GM19438 (cell line): ENCODE data around the gene KCNQ1OT1.

Experiments
- ATAC-seq: cut with Tn5 transposase; IDR thresholded peaks from one replicate; pipeline ENCODE4 v1.9.1; 2021; ENCODE audit warnings: low read depth; ENCODE audit not compliant: unreplicated experiment

KCNQ1OT1 gene

DNA sequence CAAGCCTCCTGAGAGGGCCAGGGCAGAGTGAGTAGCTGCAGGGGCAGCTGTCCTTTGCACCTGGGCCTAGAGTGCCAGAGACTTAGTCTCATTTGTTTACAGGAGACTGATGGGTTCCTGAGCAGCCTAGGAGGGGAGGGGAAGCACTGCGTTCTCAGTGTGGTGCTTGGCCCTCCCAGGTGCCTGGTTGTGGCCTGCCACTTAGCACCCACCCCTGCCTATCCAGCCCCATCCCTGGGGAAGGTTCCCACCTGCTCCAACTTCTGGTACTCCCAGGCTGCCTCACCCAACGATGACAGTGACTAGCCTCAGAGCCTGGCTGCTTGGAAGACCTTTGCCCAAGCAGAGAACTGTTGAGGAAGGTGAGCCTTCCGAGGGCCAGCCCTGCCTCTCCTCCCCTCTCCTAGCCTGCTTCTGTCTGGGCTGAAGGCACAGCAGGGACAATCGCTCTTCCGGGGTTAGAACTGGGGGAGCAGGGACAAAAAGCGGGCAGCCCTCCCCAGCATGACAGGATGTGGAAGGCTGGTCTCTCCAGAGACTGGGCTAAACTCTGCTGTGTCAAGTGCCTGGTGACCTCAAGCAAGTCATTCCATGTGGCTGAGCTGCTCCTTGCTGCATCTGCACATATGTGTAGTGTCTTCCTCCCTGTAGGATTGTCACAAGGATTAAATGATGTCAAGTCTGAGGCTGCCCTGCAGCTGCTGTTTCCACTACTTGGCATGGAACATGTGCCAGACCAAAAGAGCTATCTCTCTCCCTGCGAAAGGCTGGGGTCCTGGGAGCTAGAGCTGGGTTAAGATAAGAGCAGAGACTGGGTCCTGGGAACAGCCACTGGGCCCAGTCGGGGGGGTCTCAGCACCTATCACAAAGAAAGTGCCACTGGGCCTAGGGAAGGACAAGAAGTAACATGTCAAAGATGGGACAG is 9.9 kb downstream of the KCNQ1OT1 start:
- ATAC-seq = no peak

DNA sequence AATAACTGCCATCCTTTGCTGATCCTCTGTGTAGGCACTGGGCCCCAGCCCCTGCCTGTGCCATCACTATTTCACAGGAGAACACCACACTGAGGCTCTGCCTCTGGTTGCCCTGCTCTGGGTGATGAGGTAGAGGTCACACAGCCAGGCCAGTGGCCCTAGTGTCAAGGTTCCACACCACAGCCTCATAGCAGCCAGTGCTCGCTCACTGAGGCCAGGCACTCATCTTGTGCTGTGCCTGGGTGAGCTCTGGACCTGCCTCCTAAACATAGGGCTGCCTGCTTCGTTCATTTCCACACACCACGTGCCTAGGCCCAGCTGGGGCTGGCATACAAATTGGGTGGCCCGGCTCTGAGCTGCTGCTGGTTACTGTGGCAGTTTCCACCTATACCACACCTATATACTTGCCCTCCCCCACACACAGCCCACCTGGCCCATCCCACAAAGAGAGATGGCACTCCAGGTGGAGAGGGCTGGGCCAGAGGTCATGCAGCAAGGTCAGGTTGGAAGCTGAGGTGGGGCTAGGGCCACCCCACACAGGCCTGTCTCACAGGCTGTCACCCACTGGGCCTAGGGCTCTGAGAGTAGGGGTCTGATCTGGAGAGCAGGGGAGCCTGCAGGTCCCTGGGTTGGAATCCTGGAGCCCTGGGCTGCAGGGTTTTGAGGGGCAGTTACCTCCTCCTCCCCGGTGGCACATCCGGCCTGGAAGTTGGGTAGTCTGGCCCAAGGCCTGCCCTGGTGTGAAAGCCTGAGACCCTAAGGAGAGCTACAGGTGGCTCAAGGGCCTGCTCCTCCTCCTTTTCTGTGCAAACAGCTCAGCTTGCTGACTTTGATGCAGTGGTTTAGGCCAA is 11.2 kb downstream of the KCNQ1OT1 start:
- ATAC-seq = no peak

- no peak for ATAC-seq
Observed at GRCh38 chr11:2687782-2688191, 12.0 kb downstream of the KCNQ1OT1 start.

- ATAC-seq = no peak
Observed at GRCh38 chr11:2687223-2687530, 12.6 kb downstream of the KCNQ1OT1 start.

GRCh38 chr11:2686360-2687222 is 13.2 kb downstream of the KCNQ1OT1 start:
- no peak for ATAC-seq

GRCh38 chr11:2685566-2686359 is 14.0 kb downstream of the KCNQ1OT1 start:
- ATAC-seq = no peak

DNA sequence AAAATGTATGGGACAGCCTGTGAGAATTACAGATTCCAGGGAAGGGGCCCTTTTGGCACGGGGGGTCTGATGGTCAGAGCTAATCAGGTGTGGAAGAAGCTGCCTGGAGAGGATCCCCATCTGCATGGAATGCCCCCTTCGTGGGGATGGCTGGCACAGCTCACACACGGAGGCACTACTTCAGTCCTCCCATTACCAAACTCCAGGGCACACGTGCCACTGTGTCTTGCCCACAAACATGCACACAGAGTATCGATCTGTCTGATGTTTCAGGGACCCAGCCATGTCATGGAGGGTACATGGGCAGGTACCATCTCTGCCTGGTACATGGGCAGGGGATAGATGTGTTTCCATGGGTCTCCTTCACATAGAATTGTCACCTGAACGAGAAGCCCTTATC is 14.7 kb downstream of the KCNQ1OT1 start:
- ATAC-seq = no peak

- ATAC-seq = no peak
Observed at GRCh38 chr11:2684581-2684980, 15.2 kb downstream of the KCNQ1OT1 start.

DNA sequence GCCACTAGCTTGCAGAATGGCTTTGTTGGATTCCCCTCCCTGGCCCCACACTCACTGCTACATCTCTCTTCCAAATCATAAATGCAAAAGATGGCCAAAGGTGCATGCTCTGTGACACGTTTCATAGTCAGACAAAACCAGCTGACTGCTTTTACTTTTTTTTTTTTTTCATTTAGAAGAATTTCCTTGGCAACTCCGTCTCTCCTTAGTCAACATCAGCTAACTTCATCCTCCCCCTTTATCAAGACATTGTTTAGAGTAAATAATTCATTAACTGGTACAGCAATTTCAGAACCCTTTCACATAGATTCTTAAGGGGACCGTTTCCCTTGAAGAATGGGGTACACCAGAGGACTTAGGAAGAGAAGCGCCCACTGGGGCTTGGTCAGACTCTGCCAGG is 16.0 kb downstream of the KCNQ1OT1 start:
- ATAC-seq = no peak

DNA sequence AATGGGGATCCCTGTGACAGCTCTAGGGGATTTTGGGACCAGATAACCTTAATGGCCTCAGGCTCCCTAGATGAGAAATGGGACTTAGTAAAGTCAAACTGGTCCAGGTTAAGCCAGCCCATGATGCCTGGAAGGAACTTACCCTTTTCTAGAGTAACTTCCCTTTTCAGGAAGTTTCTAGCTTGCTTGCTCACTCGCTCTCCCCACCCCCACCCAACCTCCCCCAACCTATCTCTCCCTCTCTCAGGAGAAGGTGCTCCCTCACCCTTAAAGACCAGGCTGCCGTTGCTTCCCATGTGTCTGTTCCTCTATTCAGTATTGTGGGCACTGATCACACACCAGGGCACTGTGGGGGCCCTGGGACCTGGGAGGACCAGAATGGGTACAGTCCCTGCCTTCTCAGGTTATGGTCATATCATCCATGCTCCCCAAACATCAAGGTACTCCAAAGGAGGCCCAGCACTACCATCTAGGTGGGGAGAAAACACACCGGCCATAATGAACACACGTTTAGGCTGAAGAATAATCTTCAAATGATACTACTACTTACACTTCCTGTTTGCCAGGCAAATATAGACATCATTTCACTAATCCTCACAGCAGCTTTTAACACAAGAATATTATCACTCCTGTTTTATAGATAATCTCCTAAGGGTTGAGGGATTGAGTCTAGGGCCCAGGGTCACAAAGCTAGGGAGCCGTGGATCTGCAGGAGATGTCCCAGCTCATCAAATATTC is 18.2 kb downstream of the KCNQ1OT1 start:
- no peak for ATAC-seq

- no peak for ATAC-seq
Observed at GRCh38 chr11:2679011-2679676, 20.6 kb downstream of the KCNQ1OT1 start.

DNA sequence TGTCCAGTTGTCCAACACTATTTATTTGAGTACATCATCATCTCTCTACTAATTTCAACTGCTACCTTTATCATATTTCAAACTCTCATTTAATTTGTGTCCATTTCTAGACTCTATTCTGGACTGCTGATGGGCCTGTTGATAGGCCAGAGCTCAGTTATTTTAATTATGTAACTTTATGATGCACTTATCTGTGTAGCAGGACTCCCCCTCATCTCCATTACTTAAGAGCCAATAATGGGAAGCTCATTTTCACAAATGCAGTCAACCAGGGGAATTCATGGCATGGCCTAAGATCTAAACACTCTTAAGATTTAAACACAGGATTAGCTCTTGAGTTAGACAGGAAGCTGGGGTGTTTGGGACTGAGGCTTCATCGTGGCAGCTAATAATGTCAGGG is 21.4 kb downstream of the KCNQ1OT1 start:
- ATAC-seq = no peak

GRCh38 chr11:2677127-2677526 is 22.7 kb downstream of the KCNQ1OT1 start:
- no peak for ATAC-seq

GRCh38 chr11:2675540-2675939 is 24.3 kb downstream of the KCNQ1OT1 start:
- no peak for ATAC-seq

DNA sequence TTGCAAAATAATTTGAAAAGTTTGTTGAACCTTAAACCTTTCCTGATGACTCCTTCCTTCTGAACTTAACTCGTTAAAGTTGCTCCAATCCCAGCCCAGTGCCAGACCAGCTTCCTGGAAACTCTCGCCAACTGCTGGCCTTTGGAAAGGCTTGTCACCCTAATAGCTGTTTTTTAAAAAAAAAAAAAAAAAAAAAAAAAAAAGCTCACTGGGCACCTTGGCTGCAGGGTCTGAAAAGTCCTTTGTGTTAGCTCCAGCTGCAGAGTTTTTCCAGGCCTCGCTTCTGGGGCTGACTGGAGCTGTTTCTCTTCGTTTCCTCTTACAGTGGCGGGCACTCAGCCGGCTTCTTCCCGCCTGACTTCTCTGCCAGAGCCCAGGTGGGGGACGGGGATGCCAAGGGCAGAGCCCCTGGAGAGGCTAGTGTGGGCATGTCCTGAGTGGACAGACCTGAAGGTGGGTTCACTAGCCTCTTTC is 25.1 kb downstream of the KCNQ1OT1 start:
- ATAC-seq = no peak

DNA sequence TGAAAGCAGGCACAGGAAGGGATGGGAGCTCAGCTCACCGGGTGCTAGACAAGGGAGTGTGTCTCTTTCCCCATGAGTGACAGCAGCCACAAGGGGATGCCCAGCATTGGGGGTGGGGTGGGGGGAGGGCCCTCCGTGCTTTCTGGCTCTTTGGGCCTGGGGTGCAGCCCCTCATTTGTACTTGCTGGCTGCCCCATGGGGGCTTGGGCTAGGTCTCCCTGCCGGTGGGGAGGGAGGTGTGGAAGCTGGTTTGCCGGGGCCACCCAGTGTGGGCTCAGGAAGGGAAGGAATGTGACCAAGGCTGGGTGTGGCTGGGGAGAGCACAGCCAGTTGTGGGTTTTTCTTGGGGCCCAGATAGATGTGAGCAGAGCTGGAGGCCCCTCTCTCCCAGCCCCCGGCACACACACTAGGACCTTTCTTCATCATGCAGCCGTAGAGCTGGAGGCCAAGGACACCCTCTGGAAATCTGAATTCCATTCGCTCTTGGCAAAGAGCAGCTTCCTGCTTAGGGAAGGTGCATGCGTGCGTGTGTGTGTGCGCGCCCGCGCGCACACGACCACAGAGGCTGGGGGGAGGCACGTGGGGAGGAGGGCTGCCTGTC is 25.8 kb downstream of the KCNQ1OT1 start:
- no peak for ATAC-seq

DNA sequence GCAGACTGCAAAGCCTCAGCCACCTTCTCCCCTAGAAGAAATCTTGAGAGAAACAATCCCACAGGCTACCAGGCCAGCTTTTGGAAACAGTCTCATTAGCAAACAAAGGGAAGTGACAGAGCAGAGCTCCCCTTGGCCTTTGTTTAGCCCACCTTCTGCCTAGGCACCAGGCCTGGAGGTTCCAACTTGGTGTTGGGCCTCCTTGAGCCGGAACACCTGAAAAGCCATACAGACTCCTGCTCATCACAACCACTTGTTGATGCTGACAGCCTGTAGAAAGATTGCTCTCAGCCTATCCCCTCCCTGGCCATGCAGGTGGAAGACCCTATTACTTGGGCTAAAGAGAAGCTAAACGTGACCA is 26.6 kb downstream of the KCNQ1OT1 start:
- no peak for ATAC-seq

- ATAC-seq = no peak
Observed at GRCh38 chr11:2672553-2673249, 27.1 kb downstream of the KCNQ1OT1 start.
